H54 (cell line): ENCODE results near the gene LIPE.
"Not testable (repeated sequence)": the region's sequence is repeated elsewhere in the genome, so short reads cannot be mapped to it uniquely, and the experiment has no call there.

Experiments
- DNase-seq: peaks from one replicate; pipeline ENCODE4 v3.0.0; 2011; ENCODE audit warnings: low spot score, mixed read lengths; ENCODE audit not compliant: insufficient read length
- FAIRE-seq: peaks from 3 replicates; lab custom pipeline; 2011; peaks lifted over from hg19 to GRCh38; lab: Jason Lieb, UNC
- POLR2A ChIP-seq: IDR thresholded peaks from 2 replicates; pipeline ENCODE4 v1.6.1; 2011; ENCODE audit warnings: low read depth, mild to moderate bottlenecking, low read length

Gene LIPE

DNA sequence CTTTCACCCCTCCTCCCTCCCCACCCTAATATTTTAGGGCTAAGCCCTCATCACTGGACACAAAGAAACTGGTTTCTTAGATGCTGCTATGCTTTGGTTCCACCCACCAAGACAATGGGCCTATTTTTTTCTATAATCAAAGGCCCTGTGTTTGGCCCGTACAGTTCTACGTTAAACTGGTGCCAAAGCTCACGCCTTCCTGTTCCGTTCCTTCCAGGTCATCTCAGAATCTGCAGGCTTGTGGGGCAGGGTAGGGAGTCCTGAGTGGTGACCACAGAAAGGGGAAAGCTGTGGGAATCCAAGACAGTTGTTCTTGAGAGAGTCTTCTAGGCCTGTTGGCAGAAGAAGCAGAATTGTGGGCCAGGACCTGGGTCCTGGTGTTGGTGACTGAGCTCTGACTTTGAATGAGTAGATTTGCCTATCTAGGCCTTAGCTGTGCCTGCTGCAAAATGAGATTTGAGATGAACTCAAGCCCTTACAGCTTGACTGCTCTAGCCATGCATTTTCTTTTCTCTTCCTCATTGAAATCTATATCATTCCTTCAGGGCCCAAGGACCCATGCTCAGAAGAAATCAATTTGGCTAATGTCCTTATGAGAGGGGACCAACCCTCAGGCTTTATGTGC lies 34.6 kb upstream of the LIPE start:
- no peak for TF ChIP-seq POLR2A
- DNase-seq (no peak), FAIRE-seq (no peak)

DNA sequence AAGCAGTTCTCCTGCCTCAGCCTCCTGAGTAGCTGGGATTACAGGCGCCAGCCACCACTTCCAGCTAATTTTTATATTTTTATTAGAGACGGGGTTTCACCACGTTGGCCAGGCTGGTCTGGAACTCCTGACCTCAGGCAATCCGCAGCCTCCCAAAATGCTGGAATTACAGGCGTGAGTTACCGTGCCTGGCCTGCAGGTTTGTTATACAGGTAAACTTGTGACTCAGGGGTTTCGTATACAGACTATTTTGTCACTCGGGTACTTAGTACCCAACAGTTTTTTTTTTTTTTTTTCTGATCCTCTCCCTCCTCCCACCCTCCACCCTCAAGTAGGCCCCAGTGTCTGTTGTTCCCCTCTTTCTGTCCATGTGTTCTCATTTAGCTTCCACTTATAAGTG lies 34.0 kb upstream of the LIPE start:
- FAIRE-seq, DNase-seq: not testable (repeated sequence)

DNA sequence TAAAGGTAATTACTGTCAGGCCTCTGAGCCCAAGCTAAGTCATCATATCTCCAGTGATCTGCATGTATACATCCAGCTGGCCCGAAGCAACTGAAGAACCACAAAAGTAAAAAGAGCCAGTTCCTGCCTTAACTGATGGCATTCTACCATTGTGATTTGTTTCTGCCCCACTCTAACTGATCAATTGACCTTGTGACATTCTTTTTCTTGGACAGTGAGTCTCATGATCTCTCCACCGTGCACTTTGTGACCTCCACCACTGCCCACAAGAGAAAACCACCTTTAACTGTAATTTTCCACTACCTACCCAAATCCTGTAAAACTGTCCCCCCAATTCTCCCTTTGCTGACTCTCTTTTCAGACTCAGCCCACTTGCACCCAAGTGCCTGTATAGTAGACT lies 32.7 kb upstream of the LIPE start:
- no peak for TF ChIP-seq POLR2A
- DNase-seq = no peak
- FAIRE-seq = no peak

DNA sequence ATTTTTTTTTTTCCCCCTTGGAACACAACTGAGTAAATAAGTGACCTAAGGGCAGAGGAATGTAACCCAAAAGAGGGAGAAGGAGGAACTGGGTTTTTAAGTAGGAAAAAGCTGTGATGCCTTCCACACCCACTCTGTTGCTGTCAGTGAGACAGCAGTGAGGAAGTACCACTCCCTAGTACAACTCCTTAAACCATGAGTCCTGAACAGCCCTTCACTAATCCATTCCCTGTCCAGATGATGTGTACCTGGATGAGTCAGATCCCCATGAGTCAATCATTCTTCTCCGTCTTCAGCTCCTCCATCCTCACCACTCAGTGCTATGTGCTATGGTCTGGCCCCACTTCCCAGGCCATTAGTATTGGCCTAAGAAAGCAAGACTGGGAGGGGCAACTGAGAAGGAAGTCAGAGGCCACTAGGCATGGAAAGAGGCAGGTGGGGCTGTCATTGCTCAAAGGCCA lies 28.5 kb upstream of the LIPE start:
- no peak for DNase-seq
- FAIRE-seq = no peak
- TF ChIP-seq POLR2A = no peak

DNA sequence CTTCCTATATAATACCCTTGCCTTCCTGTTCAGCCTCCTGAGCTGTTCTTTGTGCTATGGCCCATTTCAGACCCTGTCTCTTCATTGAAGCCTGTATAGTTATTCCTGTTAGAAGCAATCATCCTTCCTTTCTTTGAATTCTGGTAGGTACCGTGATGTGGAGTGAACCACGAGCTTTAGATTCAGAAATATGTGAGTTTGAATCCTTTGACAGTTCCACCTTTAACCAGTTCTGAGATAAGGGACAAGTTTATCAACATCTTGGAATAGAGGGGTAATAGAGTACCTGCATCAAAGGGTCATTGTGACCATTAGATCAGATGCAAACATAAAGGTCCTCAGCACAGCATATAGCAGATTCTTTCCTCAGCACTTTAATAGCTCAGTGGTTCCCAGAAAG lies 27.9 kb upstream of the LIPE start:
- DNase-seq = no peak

DNA sequence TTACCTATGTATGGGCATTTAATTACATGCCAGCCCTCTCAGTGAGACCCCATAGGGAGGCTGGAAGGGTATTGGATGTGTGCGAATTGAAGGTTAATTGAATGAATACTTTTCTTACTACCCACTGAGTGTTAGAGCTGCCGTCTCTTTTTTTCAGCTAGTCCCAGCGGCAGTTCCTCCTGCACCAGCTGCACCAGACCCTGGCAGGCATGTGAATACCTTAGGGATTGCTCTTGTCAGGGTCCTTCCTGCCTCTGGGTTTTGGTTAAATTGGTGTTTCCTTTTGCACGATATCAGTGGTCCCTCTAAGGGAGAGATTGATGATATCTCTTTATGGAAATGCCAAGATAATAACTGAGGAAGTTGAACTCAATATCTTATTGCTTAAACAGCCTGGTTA lies 25.4 kb upstream of the LIPE start:
- DNase-seq (no peak), FAIRE-seq (no peak)
- no peak for TF ChIP-seq POLR2A

More for the DNA sequence above, 27.9 kb upstream of the LIPE start:
- no peak for FAIRE-seq
- no peak for TF ChIP-seq POLR2A

DNA sequence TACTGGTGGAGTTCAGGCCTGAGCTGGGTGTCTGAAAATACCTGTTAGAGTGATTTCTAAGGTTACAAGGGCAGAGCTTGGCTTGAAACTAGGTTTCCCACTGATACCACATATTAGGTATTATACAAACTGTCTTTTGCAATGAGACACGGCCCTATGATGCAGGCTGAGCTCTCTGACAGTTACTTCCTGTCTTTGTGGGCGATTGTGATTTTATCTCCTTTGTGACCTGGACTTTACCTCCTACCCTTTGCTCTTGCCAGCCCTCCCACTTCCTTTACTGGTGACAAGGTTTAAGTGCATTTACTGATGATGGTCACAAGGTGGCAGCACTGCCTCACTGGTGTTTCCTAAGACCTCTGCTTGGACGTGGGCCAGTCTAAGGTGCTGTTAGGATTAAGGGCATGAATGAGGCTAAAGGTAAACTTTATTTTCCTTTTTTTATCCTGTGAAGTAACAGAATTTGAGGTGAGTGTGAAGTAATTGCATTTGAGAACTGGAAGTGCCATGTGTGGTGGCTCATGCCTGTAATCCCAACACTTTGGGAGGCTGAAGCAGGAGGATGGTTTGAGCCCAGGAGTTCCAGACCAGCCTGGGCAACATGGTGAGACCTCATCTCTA lies 23.2 kb upstream of the LIPE start:
- FAIRE-seq = peak; percentile 93

DNA sequence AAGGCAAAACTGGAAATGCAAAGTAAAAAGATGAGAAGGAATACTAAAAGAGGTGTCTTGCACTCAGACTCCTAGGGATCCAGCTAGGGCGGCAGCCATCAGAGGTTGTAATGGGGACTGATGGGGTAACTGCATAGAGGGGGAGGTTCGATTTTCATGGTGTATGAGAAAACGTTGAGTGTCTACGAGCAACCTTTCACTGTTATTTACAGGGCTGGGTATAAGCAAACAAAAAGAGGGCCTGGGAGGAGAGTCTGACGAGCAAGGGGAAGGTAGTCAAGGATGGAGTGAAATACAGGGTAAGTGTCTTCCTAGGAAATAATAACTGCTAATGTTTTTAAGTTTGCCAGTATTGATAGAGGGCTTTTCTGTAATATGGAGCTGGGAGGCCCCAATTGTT lies 21.1 kb upstream of the LIPE start:
- not testable (repeated sequence) for FAIRE-seq, DNase-seq

More for the DNA sequence above, 23.2 kb upstream of the LIPE start:
- TF ChIP-seq POLR2A = no peak
- peak; percentile 71 for DNase-seq

DNA sequence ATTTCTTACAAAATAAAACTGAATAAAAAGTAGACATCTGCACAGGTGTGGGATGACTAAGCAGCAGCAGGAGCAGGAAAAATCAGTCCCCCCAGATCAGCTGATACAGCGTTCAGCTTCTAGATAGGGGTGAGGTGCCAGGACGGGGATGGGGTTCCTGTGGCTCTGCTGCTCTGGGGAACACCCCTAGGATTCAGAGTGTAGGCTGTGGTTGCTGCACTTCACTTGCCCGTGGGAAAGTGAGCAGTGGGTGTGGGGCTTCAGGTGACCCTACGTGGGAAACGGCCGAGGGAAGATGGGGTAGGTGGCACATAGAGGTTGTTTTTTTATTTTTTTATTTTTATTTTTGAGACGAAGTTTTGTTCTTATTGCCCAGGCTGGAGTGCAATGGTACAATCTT lies 18.8 kb upstream of the LIPE start:
- FAIRE-seq (no peak), DNase-seq (no peak)
- TF ChIP-seq POLR2A = no peak

DNA sequence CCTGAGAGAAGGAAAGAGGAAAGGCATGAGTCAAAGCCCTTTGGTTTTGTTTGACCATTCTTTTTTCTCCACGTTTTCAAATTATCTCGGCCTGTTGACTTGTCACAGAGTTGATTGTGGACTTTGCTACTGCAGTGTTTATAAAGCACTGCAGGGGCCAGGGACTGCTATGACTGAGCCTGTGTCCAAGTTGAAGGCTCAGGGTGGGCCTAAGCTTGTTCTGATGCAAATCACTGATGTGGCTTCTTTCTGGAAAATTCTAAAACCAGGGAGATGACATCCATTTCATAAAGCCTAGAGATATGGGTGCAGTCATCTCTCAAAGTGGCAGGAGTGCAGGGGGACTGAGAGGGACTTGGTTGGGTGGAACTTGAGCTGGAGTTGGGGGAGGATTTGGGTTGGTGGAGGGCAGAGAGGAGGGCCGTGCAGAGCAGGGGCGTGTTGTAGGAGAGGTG lies 16.8 kb upstream of the LIPE start:
- no peak for DNase-seq
- no peak for FAIRE-seq
- TF ChIP-seq POLR2A = no peak

DNA sequence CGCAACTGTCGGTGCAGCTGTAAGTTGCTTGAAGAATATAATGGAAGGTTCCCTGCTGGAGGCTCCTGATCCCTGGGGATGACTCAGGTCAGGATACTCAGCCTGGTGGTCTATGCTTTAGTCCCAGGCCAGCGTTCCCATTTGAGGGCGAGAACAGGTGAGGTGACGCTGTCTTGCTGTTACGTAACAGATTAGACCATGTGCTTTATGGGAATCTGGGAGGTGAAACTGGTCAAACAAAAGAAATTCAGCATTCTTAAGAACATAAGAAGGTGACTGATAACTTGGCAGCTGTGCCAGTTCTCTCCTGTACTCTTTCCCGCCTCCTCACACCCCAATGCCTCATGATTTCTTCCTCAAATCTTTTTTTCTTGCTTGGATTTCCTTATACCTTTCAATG lies 15.6 kb upstream of the LIPE start, which contains the start of gene CXCL17:
Gene CXCL17 (minus strand): TSS at position 114 of the 400 bp plus-strand sequence. CDS start 114 bp downstream, outside the sequence.
- FAIRE-seq (no peak), DNase-seq (no peak)
- no peak for TF ChIP-seq POLR2A

DNA sequence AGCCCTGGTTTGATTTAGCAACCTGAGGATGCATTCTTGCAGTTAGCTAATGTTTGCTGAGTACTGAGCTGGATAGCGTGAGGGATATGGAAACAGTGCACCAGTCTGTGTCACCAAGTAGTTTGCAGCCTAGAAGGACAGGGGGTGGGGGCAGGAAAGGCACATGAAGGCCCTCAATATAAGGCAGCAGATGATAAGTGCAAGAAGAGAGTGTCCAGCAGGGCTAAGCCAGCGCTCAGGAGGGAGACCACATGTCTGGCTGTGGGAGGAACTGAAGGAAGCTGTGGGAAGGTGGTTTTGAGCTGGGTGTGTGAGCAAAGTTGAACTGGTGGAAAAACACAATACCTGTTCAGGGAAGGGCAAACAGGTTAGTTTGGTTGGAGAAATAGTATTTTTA lies 13.9 kb upstream of the LIPE start:
- no peak for FAIRE-seq
- DNase-seq = no peak
- TF ChIP-seq POLR2A = no peak

DNA sequence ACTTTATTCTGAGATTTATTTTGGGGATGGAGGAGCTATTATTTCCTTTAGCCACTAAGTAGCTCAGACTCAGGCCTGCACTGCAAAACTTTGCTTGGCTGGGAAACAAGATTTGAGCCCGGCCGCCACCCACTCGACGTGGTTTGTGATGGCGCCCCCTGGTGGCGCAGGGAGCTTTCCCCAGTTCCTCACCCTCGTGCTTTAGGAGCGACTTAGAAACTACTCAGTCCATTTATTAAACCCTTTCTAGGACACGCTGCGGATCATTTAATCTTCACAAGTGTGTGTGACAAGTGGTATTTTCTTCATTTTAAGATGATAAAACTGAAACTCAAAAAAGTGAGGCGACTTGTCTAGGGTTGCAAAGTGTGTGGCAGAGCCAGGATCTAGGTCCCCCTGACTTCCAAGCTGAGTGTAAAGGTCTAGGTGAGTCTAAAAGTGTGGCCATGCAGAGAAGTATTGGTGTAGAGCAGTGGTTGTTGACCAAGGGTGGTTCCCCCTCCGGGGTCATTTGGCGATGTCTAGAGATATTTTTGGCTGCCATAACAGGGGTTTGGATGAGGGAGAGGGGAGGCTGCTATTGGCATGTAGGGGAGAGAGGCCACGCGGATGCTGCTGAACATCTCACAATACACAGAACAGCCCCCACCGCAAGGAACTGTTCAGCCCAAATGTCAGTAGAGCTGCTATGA lies 13.3 kb upstream of the LIPE start:
- no peak for TF ChIP-seq POLR2A

DNA sequence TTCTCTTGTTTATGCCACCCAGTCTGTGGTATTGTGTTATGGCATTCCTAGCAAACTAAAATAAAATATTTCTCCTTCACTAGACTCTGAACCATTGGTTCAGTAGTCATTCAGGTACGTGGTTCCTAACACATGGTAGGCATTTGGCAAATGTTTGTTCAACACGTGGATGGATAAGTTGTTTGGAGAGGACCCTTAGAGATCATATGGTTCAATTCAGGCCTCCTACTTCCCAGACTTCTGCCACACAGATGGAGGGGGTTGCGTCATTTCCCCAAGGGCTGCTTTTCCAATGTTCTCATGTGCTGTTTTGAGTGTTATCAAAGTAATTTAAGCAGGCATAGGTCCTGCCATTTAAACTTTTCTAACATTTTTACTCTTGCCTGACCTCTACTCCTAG lies 8.8 kb upstream of the LIPE start:
- FAIRE-seq (no peak), DNase-seq (no peak)

More for the DNA sequence above, 13.3 kb upstream of the LIPE start:
- DNase-seq (peak; percentile 83), FAIRE-seq (peak; percentile 65)

More for the DNA sequence above, 8.8 kb upstream of the LIPE start:
- TF ChIP-seq POLR2A = no peak
